HUDEP-2 (cell line): ENCODE data around the gene TAF9B.
A peak's percentile ranks its signal among the peaks of the same experiment; 100 is the strongest.
"Not testable (repeated sequence)": the region's sequence is repeated elsewhere in the genome, so short reads cannot be mapped to it uniquely, and the experiment has no call there.

Experiments used
- DNase-seq, 76 experiments: peaks; one replicate each; lab custom pipeline; 2025; ENCODE audit not compliant: unreplicated experiment in 76 of 76; lab: John Stamatoyannopoulos, UW

Gene TAF9B, protein sequence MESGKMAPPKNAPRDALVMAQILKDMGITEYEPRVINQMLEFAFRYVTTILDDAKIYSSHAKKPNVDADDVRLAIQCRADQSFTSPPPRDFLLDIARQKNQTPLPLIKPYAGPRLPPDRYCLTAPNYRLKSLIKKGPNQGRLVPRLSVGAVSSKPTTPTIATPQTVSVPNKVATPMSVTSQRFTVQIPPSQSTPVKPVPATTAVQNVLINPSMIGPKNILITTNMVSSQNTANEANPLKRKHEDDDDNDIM

DNA sequence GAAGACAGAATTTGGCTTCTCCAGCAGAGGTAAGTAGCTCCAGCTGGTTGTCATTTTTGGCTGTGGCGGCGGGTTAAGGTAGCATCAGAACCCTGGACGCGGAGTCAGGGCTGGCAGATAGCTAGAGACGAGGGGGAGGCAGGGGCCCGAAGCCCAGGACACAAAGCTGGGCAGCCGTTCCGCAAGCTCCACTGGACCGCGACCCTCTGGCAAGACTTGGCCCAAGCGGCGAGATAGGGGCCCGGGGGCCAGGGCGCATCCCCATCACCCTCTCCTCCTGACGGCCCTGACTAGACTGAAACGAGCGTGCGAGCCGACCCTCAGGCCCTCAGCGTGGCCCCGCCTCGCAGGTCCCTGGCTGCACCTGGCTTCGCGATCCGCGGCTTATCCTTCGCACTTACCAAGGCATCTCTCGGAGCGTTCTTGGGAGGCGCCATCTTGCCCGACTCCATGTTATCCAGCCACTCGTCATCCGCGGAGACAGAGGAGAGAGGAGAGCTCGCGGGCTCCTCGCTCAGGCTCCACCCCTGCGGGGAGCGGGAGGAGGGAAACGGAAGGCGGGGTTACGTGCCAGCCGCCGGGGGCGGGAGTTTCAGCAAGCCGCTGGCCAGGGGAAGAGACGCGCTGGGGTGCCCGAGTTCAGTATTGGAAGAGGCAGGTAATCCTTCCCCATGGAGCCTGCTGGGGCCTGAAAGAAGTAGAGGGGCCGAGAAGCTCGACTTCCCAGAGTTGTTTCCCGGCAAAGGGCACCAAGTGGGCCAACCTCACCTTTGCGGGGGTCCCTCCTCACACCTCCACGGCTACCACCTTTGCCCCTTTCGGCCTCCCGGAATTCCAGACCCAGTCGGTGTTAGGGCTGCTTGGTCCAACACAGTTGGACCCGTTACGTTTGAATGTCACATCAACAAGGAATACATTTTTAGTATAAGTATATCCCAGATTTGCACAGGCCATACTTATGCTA is at the start of gene TAF9B:
TAF9B (minus strand) TSS at position 491 of the 964 bp plus-strand sequence; CDS start at position 452, 39 bp downstream.
- DNase-seq, result peak in 74 of 76 experiments; percentile 1 to 83 (median 64)

DNA sequence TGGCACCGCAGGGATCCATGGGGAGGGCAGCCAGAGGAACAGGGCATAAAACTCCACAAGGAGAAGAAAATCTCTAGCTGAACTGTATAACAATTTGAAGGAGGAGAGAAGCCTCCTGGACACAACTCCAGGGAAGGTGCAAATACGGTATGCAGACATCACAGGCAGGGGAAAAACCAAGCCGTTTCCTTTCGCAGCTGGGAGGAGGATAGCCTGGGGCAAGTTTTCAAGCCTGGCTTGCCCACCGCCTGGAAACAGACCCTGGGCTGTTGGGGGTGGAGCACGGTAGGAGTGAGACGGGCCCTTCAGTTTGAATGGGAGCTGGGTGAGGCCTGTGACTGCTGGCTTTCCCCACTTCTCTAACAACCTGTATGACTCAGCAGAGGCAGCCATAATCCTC is 43.4 kb upstream of the TAF9B start:
- no peak for DNase-seq

DNA sequence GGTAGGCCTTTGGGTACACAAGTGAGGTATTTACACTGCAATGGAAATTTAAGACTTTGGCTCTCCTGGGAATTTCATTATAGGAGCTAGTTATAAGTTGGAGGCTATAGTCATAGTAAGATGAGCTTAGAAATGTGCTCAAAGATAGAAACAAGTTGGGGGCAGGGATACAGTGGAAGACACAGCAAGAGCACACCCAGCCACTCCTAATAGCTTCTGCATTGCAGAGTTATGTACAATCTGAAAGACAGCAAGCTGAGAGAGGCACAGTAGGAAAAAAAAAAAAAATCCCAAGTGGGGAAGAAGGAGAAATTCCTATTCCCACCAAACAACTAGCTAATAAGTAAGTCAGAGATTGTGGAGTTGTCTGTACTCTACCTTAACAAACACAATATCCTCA is 41.9 kb upstream of the TAF9B start:
- DNase-seq, result no peak

DNA sequence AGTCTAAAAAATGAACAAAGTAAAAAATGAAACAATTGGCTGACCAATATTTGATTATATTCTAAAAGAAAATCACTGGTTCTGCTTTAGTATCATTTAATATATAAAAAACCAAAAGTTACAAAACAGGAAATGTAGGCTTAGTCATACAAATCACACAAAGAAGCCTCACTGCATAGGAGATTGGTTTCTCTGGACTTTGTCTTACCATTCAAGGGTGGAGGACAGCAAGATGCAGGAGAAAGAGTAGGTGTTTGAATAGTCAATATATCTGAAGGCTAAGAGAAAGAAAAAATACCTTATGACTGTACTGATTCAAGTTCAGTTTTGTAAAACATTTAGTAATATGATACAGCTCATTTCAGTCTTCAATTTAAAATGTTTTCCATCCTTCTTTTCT is 28.6 kb upstream of the TAF9B start:
- DNase-seq, result no peak

DNA sequence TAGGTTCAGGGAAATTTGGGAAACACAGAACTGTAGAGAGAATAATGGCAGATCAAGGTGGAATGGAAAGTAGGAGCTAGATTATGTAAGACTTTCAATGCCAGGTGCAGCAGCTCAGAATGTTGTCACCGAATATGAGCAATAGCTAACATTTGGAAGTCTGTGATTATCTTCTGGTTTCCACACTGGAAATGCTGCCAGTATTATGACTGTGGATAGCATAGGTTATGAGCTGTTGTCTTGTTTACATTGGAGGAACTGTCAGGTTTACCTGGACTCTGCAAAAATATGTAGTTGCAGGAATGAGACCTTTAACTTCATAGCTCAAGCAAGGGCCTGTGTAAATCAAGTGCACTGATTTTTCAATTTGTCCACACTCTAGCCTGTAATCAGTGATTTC is 26.0 kb upstream of the TAF9B start:
- DNase-seq, result no peak

DNA sequence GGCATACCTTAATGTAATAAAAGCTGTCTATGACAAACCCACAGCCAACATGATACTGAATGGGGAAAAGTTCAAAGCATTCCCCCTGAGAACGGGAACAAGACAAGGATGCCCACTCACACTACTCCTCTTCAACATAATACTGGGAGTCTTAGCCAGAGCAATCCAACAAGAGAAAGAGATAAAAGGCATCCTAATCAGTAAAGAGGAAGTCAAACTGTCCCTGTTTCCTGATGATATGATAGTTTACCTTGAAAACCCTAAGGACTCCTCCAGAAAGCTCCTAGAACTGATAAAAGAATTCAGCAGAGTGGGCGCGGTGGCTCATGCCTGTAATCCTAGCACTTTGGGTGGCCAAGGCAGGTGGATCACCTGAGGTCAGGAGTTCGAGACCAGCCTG is 23.7 kb upstream of the TAF9B start:
- DNase-seq, result not testable (repeated sequence)

DNA sequence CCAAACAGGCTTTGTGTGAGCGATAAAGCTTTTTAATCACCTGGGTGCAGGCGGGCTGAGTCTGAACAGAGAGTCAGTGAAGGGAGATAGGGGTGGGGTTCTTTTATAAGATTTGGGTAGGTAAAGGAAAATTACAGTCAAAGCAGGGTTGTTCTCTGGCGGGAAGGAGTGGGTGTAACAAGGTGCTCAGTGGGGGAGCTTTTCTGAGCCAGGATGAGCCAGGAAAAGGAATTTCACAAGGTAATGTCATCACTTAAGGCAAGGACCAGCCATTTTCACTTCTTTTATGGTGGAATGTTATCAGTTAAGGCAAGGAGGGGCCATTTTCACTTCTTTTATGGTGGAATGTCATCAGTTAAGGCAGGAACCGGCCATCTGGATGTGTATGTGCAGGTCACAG is 21.3 kb upstream of the TAF9B start:
- DNase-seq, result not testable (repeated sequence)

DNA sequence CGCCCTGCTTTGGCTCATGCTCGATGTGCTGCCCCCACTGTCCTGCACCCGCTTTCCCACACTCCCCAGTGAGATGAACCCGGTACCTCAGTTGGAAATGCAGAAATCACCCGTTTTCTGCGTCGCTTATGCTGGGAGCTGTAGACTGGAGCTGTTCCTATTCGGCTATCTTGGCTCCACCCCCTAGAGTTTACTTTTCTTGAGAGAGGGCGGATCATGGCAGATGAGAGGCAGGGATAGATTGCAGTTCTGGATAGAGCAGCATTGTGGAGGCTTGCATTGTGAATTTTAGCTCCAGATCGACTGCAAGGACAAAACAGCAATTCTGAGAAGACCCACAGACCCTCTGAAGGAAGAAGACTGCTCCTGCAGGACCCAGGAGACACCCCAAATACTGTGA is 18.4 kb upstream of the TAF9B start:
- not testable (repeated sequence) for DNase-seq

DNA sequence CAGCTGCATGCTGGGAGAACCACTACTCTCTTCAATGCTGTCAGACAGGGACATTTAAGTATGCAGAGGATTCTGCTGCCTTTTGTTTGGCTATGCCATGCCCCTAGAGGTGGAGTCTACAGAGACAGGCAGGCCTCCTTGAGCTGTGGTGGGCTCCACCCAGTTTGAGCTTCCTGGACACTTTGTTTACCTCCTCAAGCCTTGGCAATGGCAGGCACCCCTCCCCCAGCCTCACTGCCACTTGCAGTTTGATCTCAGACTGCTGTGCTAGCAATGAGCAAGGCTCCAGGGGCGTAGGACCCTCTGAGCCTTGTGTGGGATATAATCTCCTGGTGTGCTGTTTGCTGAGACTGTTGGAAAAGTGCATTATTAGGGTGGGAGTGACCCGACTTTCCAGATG is 17.9 kb upstream of the TAF9B start:
- not testable (repeated sequence) for DNase-seq

DNA sequence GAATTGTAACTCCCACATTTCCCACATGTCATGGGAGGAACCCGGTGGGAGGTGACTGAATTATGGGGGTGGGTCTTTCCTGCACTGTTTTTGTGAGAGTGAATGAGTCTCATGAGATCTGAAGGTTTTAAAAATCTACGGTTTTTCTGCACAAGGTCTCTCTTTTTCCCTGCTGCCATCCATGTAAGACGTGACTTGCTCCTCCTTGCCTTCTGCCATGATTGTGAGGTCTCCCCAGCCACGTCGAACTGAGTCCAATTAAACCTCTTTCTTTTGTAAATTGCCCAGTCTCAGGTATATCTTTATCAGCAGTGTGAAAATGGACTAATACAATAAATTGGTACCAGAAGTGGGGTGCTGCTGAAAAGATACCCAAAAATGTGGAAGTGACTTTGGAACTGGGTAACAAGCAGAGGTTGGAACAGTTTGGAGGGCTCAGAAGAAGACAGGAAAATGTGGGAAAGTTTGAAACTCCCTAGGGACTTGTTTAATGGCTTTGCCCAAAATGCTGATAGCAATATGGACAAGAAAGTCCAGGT is 7.6 kb upstream of the TAF9B start:
- not testable (repeated sequence) for DNase-seq

DNA sequence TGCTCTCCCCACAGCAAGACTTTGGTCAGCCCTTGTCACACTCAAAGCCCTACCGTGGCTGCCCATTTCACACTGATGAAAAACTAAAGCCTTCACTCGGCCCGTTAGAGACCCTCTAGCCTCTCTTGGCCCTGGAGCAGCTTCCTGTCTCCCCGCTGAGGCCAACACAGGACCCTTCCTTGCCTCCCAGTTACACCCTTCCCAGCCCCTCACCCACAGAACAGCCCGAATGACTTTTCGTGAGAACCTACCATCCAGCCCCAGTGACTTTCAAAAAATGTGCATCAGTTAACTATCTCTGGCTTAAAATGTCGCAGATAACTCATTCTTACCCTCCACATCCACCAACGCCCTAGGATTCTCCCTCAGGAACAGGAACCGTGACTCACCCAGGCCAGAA is 756 bp upstream of the TAF9B start:
- DNase-seq, result no peak

DNA sequence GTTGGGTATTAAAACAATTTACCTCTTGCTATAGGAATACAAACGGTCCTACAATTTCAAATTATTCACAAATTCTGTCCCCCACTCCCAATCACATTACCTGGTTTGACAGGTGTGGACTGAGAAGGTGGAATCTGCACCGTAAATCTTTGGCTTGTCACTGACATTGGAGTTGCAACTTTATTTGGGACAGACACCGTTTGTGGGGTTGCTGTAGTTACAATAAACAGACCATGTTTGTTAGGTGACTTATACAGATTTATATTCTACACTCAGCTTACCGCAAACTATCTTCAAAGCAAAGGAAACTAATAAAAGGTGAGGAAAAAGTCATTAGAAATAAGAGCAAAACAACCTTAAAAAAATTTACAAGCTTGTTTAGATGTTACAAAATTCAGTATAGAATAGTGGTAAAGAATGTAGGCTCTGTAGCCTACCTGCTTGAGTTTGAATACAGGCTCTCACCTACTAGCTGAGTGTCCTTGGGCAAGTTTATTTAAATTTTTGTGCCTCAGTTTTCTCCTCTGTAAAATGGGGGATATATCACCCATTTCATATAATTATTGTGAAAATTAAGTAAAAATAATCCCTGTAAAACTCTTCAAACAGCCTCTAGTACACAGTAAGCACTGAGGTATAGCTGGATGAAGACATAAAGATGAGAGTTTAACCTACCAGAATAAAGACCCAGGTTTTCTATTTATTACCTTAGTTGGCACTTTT is 6.1 kb downstream of the TAF9B start:
- no peak for DNase-seq

DNA sequence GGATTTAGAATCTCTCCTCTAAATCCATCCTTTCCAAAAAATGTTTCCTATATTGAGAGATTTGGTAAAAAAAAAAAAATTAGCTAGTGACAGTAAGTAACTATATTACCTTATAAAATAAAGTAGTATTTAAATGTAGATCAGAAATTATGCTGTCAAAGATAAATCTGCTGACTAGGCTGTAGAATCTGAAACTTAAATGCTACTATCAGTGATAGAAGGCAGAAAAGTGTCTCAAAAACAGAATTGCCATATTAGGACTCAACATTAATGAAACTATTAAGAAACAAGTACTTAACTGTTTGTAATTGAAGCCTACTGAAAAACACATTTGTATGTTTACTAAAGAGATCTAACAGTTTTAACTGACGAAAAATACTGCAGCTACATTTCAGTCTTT is 8.3 kb downstream of the TAF9B start:
- no peak for DNase-seq

DNA sequence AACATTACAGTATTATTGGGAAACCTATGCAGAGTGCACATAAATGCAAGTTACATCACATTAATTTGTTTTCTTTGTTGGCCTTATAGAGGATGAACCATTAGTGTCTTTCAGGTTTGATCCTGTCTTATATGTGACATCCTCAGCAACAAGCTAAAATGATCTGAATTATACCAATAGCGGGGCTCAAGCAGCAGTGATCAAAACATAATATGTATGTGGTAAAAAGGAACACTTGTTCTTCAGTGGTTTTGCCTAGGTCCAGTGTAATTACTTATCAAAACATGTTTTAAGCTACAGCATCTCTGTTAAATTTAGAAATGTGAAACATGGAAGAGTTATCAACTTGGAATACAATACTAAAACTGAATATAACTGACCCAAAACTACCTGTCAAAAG is 9.1 kb downstream of the TAF9B start:
- DNase-seq, result no peak

DNA sequence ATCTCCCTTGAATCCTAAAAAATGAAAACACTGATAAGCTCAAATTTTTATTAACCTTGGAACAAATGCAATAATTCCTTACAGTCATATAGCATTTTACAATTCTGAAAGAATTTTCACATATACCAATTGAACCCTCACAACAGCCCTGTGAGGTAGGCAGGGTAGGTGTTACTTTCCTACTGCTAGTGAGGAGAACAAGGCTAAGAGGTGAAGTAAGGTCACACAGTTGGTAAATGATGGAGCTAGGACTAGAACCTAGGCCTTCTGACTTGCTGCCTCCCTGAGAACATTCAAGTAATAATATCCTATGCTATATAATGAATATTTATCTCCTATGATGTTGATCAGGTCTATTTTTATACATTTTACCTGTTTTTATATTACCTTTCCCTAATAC is 9.7 kb downstream of the TAF9B start:
- DNase-seq, result no peak

DNA sequence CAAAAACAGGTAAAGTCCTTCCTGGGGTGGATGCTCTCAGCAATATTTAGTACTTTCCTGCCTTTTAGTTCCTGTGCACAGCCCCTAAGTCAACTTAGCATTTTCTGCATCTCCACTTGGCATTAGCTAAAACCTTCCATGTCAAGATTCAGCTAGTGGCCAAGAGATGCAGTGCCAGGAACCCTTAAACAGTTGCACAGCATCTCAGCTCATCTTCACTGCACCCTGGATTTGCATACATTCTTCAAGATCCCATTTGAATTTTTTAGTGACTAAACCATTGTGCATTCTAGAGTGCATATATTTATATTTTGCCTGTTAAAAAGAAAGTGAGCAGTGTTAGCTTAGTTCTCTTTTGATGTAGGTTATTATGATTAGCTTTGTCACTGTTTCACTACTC is 13.7 kb downstream of the TAF9B start:
- DNase-seq, result not testable (repeated sequence)

DNA sequence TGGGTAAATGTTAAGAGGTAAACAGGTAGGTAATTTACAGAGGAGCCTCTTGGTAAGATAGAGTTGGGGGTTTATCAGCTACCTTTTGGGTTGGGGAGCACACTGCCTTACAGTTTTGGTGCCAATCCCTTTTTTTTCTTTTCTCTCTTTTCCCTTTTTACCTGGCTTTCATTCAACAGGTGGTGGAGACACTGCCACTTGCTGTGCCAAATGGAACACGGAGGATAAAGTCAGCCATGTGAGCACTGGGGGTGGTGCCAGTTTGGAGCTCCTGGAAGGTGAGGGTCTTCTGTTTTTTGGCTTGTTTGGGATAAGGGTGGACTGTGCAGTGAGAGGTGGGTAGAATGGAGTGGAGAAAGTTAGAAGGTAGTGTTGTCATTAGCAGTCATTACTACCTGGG is 14.3 kb downstream of the TAF9B start:
- DNase-seq, result no peak

DNA sequence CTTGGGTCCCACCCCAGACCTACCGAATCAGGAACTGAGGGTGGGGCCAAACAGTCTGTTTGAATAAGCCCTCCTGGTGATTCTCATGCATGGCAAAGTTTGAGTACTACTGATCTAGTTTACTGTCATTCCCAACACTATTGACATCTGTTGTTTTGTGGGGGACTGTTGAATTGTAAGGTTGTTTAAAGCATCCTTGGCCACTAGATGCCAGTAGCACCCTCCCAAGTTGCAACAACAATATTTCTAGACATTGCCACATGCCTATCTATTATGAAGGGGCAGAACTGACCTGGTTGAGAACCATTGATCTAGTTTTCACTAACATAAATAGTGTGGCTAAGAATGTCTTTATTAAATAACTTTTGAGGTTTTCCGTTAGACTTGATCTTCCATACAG is 15.1 kb downstream of the TAF9B start:
- no peak for DNase-seq

DNA sequence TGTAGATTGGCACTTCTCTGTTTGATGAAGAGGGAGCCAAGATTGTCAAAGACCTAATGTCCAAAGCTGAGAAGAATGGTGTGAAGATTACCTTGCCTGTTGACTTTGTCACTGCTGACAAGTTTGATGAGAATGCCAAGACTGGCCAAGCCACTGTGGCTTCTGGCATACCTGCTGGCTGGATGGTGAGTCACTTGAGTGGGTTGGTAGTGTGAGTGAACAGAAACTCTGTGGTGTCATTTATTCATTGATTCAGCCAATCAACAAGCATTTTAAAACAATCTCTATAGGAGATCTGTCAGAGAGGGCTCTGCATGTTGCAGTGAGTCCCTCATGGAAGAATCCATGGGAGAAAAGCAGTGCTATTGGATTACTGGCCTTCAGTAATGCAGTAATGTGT is 16.3 kb downstream of the TAF9B start:
- DNase-seq, result no peak

DNA sequence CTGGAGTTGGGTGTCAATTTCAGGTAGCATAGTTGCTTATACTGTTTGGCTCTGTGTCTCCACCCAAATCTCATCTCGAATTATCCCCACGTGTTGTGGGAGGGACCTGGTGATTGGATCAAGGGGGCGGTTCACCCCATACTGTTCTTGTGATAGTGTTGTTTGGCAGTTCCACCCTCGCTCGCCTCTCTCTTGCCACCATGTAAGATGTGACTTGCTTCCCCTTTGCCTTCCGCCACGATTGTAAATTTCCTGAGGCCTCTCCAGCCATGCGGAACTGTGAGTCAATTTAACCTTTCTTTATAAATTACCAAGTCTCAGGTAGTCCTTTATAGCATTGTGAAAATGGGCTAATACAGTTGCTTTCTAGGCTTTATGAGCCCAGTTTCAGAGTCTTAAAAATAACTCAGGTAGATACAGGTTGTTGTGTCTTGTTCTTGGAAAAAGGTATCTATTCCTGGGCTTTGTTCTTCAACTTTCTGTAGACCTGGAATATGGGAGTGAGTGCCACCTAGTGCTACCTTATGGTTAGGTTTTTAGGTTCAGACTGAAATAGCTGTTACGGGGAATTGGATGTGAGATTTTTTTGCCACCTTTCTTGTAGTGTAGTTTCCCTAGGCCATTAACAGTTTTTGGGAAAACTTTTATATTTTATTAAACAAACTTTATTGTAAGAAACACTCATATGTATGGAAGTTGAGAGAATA is 19.8 kb downstream of the TAF9B start:
- DNase-seq, result peak in 1 of 76 experiments; percentile 5
